ENCODE results near the gene STX8.

GRCh38 chr17:9571201-9571600 is 4.4 kb downstream of the STX8 start:
- no peak for TF ChIP-seq CTCF (IDR thresholded peaks at IDR 0.05)
- no peak for TF ChIP-seq POLR2AphosphoS5 (IDR thresholded peaks at IDR 0.05; ENCODE audit: low read depth, low read length)
- no peak for TF ChIP-seq REST (IDR thresholded peaks at IDR 0.05; ENCODE audit: insufficient read depth in 1 of 2, low read depth in 2 of 2, low read length in 1 of 2)
- no peak for TF ChIP-seq TCF7L2 (IDR thresholded peaks at IDR 0.05; ENCODE audit: low read depth, low read length)
